MCF 10A (cell line): ENCODE results near the gene RIPOR2. TPM values are rescaled to one million over a fixed set of nuclear protein-coding genes. Genes with fewer than 3 reads are reported as not detected.

Experiments used
- BruUV-seq: library from RNA; stranded (reverse); fragments of 400-500 nt; replicated peaks from 2 replicates; lab custom pipeline; 2021; lab: Mats Ljungman, UMichigan
- CTCF ChIA-PET: fragments of 300-600 bp; sonication (Branson Sonifier 250); formaldehyde crosslinking; extraction: SDS; loops from one replicate; lab custom pipeline; 2021; ENCODE audit warnings: antibody characterized with exemption, inconsistent platforms; lab: Yijun Ruan, JAX
- POLR2A ChIA-PET: fragments of 300-600, 350-650 bp; sonication (Branson Sonifier 250); formaldehyde crosslinking; extraction: SDS; loops from one replicate; lab custom pipeline; 2020; ENCODE audit warnings: antibody characterized with exemption, inconsistent platforms; lab: Yijun Ruan, JAX
- DNase-seq: peaks from one replicate; pipeline ENCODE4 v3.0.0-alpha.2; 2018; ENCODE audit not compliant: unreplicated experiment
- H3K27ac Mint-ChIP-seq: one replicate; pipeline ENCODE4 v1.8.0; 2022; ENCODE audit warnings: mild to moderate bottlenecking, low read depth, mixed read lengths; ENCODE audit not compliant: unreplicated experiment
- H3K27me3 Mint-ChIP-seq: one replicate; pipeline ENCODE4 v1.8.0; 2022; ENCODE audit warnings: mixed read lengths; ENCODE audit not compliant: insufficient read depth, unreplicated experiment
- H3K36me3 Mint-ChIP-seq: one replicate; pipeline ENCODE4 v1.8.0; 2022; ENCODE audit warnings: mild to moderate bottlenecking, moderate library complexity, mixed read lengths; ENCODE audit not compliant: insufficient read depth, unreplicated experiment
- H3K4me1 Mint-ChIP-seq: one replicate; pipeline ENCODE4 v1.8.0; 2022; ENCODE audit warnings: mixed read lengths; ENCODE audit not compliant: insufficient read depth, unreplicated experiment
- H3K4me3 Mint-ChIP-seq: one replicate; pipeline ENCODE4 v1.8.0; 2022; ENCODE audit warnings: mild to moderate bottlenecking, moderate library complexity, mixed read lengths; ENCODE audit not compliant: unreplicated experiment
- H3K9me3 Mint-ChIP-seq: one replicate; pipeline ENCODE4 v1.8.0; 2022; ENCODE audit warnings: mixed read lengths; ENCODE audit not compliant: unreplicated experiment
- CTCF ChIP-seq: fragments of 200-600 bp; IDR thresholded peaks from one replicate; pipeline ENCODE4 v1.8.0; 2022; ENCODE audit warnings: antibody characterized with exemption, mild to moderate bottlenecking; ENCODE audit not compliant: unreplicated experiment
- intact Hi-C: fragments of 100-400 bp; cut with micrococcal nuclease; formaldehyde crosslinking; loops from 2 replicates; pipeline ENCODE4 v1.14.1; 2022
- total RNA-seq: library from RNA; stranded (reverse); gene quantifications from 2 replicates; pipeline ENCODE4 v1.2.3, GENCODE V29; 2022

Gene RIPOR2
- total RNA-seq, 1 experiment from 2014 or later = 4.9 TPM

DNA sequence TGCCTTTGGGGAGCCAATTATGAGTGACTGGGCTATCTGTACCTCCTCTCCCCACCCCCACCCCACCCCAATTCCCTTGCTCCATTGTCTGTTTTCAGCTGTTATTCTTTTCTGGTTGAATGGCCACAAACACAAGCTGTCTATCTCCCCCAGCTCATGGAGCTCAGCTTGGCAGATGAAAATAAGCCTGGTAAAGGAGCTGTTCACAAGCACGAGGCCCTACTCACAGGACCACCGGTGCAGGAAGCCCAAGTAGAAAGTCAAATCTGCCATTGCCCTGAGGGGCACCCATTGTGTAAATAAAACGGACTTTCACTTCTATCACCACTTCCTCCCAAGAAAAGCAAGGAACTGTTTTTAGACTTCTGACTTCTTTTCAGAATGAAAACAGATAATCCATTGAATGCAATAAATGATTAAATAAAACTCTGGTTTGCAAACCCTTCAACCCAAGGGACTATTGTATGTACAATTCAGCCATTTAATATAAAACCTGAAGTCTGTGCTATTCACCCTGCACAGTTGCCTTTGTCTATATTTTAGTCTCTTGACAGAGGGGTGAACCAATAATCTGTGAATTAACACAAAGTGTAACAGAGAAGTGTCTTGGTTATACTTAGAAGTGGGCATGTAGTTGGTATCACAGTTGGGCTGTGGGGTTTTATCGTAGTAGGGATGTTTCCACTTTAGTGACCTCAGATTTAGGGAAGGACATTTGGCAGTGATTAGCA lies 27.7 kb downstream of the RIPOR2 start:
- Mint-ChIP-seq H3K36me3 (no peaks in the 10 kb centered on the region), H3K4me3 (no peak overlapping the region), H3K27ac (no peak overlapping the region), H3K9me3 (peaks cover 2% of the 10 kb centered on the region), H3K4me1 (peaks cover 34% of the 10 kb centered on the region), H3K27me3 (no peaks in the 10 kb centered on the region)
- no peak for TF ChIP-seq CTCF
- BruUV-seq = no TSS peak
- ChIA-PET CTCF (no interaction called here), POLR2A (no interaction called here)
- intact Hi-C loops = no loop called here
- DNase-seq = no peak

DNA sequence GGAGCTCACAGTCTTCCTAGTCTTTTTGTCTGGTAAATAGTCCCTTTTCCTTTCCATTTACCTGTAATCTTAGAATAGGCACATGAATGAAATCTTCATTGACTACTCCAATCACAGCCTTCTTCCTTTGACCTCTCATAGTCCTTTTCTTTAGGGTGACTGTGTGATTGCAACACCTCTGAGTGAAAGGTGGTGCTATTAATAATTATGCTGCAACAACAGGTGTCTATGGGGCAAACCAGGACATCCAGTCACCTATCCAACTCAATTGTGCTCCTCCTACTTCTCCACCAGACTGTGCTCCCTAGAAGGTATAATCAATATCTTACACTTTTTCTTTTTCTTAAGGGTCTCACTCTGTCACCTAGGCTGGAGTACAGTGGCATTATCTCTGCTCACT lies 29.4 kb downstream of the RIPOR2 start:
- DNase-seq = peak; percentile 41
- ChIA-PET CTCF (interaction anchor here (0.5 kb wide), 1 partner anchor 111 kb away, joined by 3 read pairs; no protein-coding TSS in a partner anchor), POLR2A (no interaction called here)
- Mint-ChIP-seq H3K36me3 (no peaks in the 10 kb centered on the region), H3K4me1 (peaks cover 27% of the 10 kb centered on the region), H3K4me3 (no peak overlapping the region), H3K27ac (no peak overlapping the region), H3K9me3 (peaks cover 9% of the 10 kb centered on the region), H3K27me3 (no peaks in the 10 kb centered on the region)
- intact Hi-C loops = no loop called here
- TF ChIP-seq CTCF = no peak
- BruUV-seq = no TSS peak

- H3K9me3 Mint-ChIP-seq = peaks cover 9% of the 10 kb centered on the region
- intact Hi-C loops = no loop called here
- H3K36me3 Mint-ChIP-seq = no peaks in the 10 kb centered on the region
- no peak overlapping the region for H3K27ac Mint-ChIP-seq
- BruUV-seq = no TSS peak
- no peak for DNase-seq
- ChIA-PET POLR2A (interaction anchor here (0.7 kb wide), 1 partner anchor 160 kb away, joined by 3 read pairs; no protein-coding TSS in a partner anchor), CTCF (interaction anchor here (0.5 to 1.7 kb wide), 5 partner anchors 14 to 432 kb away, joined by 3 to 7 read pairs (median 3); no protein-coding TSS in a partner anchor)
- H3K4me3 Mint-ChIP-seq = no peak overlapping the region
- H3K27me3 Mint-ChIP-seq = no peaks in the 10 kb centered on the region
- H3K4me1 Mint-ChIP-seq = peaks cover 22% of the 10 kb centered on the region
- TF ChIP-seq CTCF = no peak
These were observed 30.3 kb downstream of the RIPOR2 start for GRCh38 chr6:24905483-24905882.

GRCh38 chr6:24903681-24904080 lies 32.1 kb downstream of the RIPOR2 start:
- no peak for TF ChIP-seq CTCF
- no peaks in the 10 kb centered on the region for H3K27me3 Mint-ChIP-seq
- peaks cover 9% of the 10 kb centered on the region for H3K9me3 Mint-ChIP-seq
- no peak for DNase-seq
- no peak overlapping the region for H3K27ac Mint-ChIP-seq
- no peaks in the 10 kb centered on the region for H3K36me3 Mint-ChIP-seq
- ChIA-PET CTCF (no interaction called here), POLR2A (no interaction called here)
- intact Hi-C loops = no loop called here
- BruUV-seq = no TSS peak
- no peak overlapping the region for H3K4me3 Mint-ChIP-seq
- H3K4me1 Mint-ChIP-seq = peaks cover 14% of the 10 kb centered on the region
